Heart right ventricle (tissue), 16 donors: ENCODE measurements around the gene MAGI2. TPM values are rescaled to one million over a fixed set of nuclear protein-coding genes. Genes with fewer than 3 reads are reported as not detected.

Source experiments
- ATAC-seq, 8 donors: fragments of 200-7000 bp; cut with Tn5 transposase; one replicate each; pipeline ENCODE4 v1.9.1; 2020; ENCODE audit warnings: mild to moderate bottlenecking in 8 of 8, moderate library complexity in 8 of 8, moderate number of reproducible peaks in 1 of 8
- DNase-seq, 2 donors: peaks; one replicate each; pipeline ENCODE4 v3.0.0-alpha.2; 2020
- H3K27ac ChIP-seq, 10 donors: fragments of 200-600 bp; sonication (generic) in 2 of 10; one replicate each; pipeline versions ENCODE4 v1.5.0 to v1.8.0; 2020 to 2022; ENCODE audit warnings: mild to moderate bottlenecking in 3 of 10
- H3K27me3 ChIP-seq, 7 donors: fragments of 200-600 bp; one replicate each; pipeline ENCODE4 v1.8.0; 2021 to 2022; ENCODE audit warnings: mild to moderate bottlenecking in 2 of 7
- H3K36me3 ChIP-seq, 9 donors: fragments of 200-600 bp; sonication (generic) in 1 of 9; one replicate each; pipeline versions ENCODE4 v1.5.0 to v1.8.0; 2020 to 2022; ENCODE audit warnings: mild to moderate bottlenecking in 2 of 9
- H3K4me1 ChIP-seq, 9 donors: fragments of 200-600 bp; sonication (generic) in 1 of 9; one replicate each; pipeline versions ENCODE4 v1.5.0 to v1.8.0; 2020 to 2022; ENCODE audit warnings: mild to moderate bottlenecking in 4 of 9
- H3K4me3 ChIP-seq, 10 donors: fragments of 200-600 bp; sonication (generic) in 2 of 10; one replicate each; pipeline versions ENCODE4 v1.5.0 to v1.8.0; 2020 to 2022; ENCODE audit warnings: mild to moderate bottlenecking in 7 of 10, moderate library complexity in 2 of 10
- H3K9me3 ChIP-seq, 11 donors: fragments of 200-600 bp in 10 of 11; sonication (generic) in 2 of 11; one replicate each; pipeline versions ENCODE4 v1.5.0 to v1.8.0; 2013 to 2022; ENCODE audit warnings: mild to moderate bottlenecking in 2 of 11, control low read depth in 1 of 11, moderate library complexity in 1 of 11
- CTCF ChIP-seq, 9 donors: fragments of 200-600 bp; sonication (generic) in 2 of 9; IDR thresholded peaks; one replicate each; pipeline versions ENCODE4 v1.5.0 to v1.8.0; 2021 to 2022; ENCODE audit warnings: antibody characterized with exemption in 9 of 9, mild to moderate bottlenecking in 5 of 9, moderate library complexity in 1 of 9
- WGBS, 2 donors: extraction: QIAGEN DNeasy Blood & Tissue Kit; methylation state at CpG; one replicate each; pipeline ENCODE4 v1.1.7; 2013; ENCODE audit warnings: inconsistent platforms in 1 of 2; 5-methylcytosine and 5-hydroxymethylcytosine counted together
- intact Hi-C, 10 donors: fragments of 100-400 bp; cut with DNase I; formaldehyde crosslinking; loops; one replicate each; pipeline versions ENCODE4 v1.11.1 to v1.14.2; 2022
- polyA plus RNA-seq, 2 donors: library from polyadenylated mRNA; stranded (reverse); fragments of 200-250 nt; gene quantifications; one replicate each; pipeline ENCODE4 v1.2.3, GENCODE V29; 2013
- total RNA-seq, 10 donors: library from RNA; stranded (reverse); fragmentation: NEBNext Ultra II Directional in 3 of 10; extraction: Animal tissue kit (Norgen Biotek cat#: 25700) in 3 of 10; gene quantifications; one replicate each; pipeline versions ENCODE4 v1.2.1 to v1.2.4, GENCODE V29; 2021 to 2023
- donor health status: Arrhythmogenic right ventricular cardiomyopathy.
- donor health status: ischemic (EF 13 %, LVEDD 7.1; RV severe dilation, severe dysfunction).
- donor health status: healthy with polysubstance abuse.
- donor health status: DM: no; HTN: yes; CAD: no.
- donor health status: DM: no; HTN: no; CAD: no.
- donor health status: ischemic (EF 25% LVEDD 6.9; RV normal size, moderate dysfunction).
- donor health status: ischemic (EF 25% LVEDD 5.7; RV mildly dilated, moderate dysfunction).
- donor health status: healthy.
- donor health status: DM: yes; HTN: yes; CAD: no.
- donor health status: Ischemic cardiomyopathy.
- donor health status: ischemic (EF 35%, LVEDD 5.7; RV mildly dilated, moderate dysfunction).
- donor health status: nonischemic (EF 11% LVEDD 7.7; RV severe dilation, severe dysfunction).
- donor health status: DM: yes; HTN: yes; CAD: no.
- donor health status: PGD.
- donor health status: ischemic (EF 29% LVEDD 5.4; RV normal size, mild dysfunction).
- donor health status: nonischemic (EF 23%, LVEDD 6.1; RV moderate dilation, normal function).

Gene MAGI2
- total and polyA plus RNA-seq, 12 donors: 0.83 to 6.0 (median 4.1) TPM

GRCh38 chr7:78563191-78563590 is 890.3 kb downstream of the MAGI2 start:
- ATAC-seq (no peak), DNase-seq (no peak)
- H3K4me3 ChIP-seq: no peak overlapping the region
- intact Hi-C loops: no loop called here
- H3K36me3 ChIP-seq: no peaks in the 10 kb centered on the region
- H3K27me3 ChIP-seq: no peaks in the 10 kb centered on the region
- no peaks in the 10 kb centered on the region for H3K4me1 ChIP-seq
- H3K9me3 ChIP-seq: no peaks in the 10 kb centered on the region
- 44 to 62% methylated on average over 5 of the region's 5 CpGs for WGBS, 2 donors
- no peak overlapping the region for H3K27ac ChIP-seq
- TF ChIP-seq CTCF (IDR thresholded peaks at IDR 0.05): no peak

DNA sequence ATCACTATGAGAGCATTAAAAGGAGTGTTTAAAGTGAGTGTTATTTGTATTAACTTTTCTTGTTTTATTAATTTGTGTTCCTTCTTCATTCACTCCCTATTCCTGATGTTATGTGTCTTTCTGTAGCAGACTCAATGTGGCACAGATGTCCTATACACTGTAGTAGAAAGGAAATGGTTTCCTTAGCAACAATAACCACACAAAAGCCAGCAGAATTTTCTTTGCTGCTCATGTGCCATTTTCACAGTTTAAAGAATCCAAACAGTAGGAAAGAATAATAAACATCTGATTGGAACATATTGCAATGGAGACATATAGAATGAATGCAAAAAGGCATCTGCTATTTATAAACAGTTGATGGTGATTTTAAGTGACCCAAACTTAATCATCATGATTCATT is 891.3 kb downstream of the MAGI2 start:
- Histone ChIP-seq H3K4me3 (no peak overlapping the region), H3K4me1 (no peaks in the 10 kb centered on the region), H3K27ac (no peak overlapping the region), H3K9me3 (no peaks in the 10 kb centered on the region), H3K27me3 (no peaks in the 10 kb centered on the region), H3K36me3 (no peaks in the 10 kb centered on the region)
- no peak for TF ChIP-seq CTCF (IDR thresholded peaks at IDR 0.05)
- no peak for DNase-seq
- no peak for ATAC-seq
- intact Hi-C loops: no loop called here

- Histone ChIP-seq H3K36me3 (no peaks in the 10 kb centered on the region), H3K4me1 (no peaks in the 10 kb centered on the region), H3K27me3 (no peaks in the 10 kb centered on the region), H3K27ac (no peak overlapping the region), H3K9me3 (no peaks in the 10 kb centered on the region), H3K4me3 (no peak overlapping the region)
- intact Hi-C loops: no loop called here
- ATAC-seq (no peak), DNase-seq (no peak)
- 59 to 74% methylated on average over 3 of the region's 3 CpGs for WGBS, 2 donors
- TF ChIP-seq CTCF (IDR thresholded peaks at IDR 0.05): no peak
These were observed 894.9 kb downstream of the MAGI2 start for GRCh38 chr7:78558566-78558965.

- 59 to 70% methylated on average over 1 of the region's 1 CpG for WGBS, 2 donors
- no peak for TF ChIP-seq CTCF (IDR thresholded peaks at IDR 0.05)
- H3K9me3 ChIP-seq: no peaks in the 10 kb centered on the region
- ATAC-seq (no peak), DNase-seq (no peak)
- H3K36me3 ChIP-seq: no peaks in the 10 kb centered on the region
- intact Hi-C loops: no loop called here
- H3K4me1 ChIP-seq: no peaks in the 10 kb centered on the region
- H3K4me3 ChIP-seq: no peak overlapping the region
- H3K27ac ChIP-seq: no peak overlapping the region
- no peaks in the 10 kb centered on the region for H3K27me3 ChIP-seq
These were observed 909.5 kb downstream of the MAGI2 start for GRCh38 chr7:78543976-78544375.

GRCh38 chr7:78542981-78543380 is 910.5 kb downstream of the MAGI2 start:
- intact Hi-C loops: no loop called here
- no peaks in the 10 kb centered on the region for H3K27me3 ChIP-seq
- no peak overlapping the region for H3K4me3 ChIP-seq
- no peaks in the 10 kb centered on the region for H3K4me1 ChIP-seq
- DNase-seq (no peak), ATAC-seq (no peak)
- no peak for TF ChIP-seq CTCF (IDR thresholded peaks at IDR 0.05)
- H3K27ac ChIP-seq: no peak overlapping the region
- no peaks in the 10 kb centered on the region for H3K36me3 ChIP-seq
- 76 to 78% methylated on average over 2 of the region's 2 CpGs for WGBS, 2 donors
- peaks cover 0 to 4% (median 0%) of the 10 kb centered on the region in 11 donors for H3K9me3 ChIP-seq
